Measurements from ENCODE around the gene CRACDL. TPM values are rescaled to one million over a fixed set of nuclear protein-coding genes. Genes with fewer than 3 reads are reported as not detected.

Gene CRACDL
- total RNA-seq, 3 donors from 2014 or later: 8.0 to 18.1 (median 17.8) TPM

DNA sequence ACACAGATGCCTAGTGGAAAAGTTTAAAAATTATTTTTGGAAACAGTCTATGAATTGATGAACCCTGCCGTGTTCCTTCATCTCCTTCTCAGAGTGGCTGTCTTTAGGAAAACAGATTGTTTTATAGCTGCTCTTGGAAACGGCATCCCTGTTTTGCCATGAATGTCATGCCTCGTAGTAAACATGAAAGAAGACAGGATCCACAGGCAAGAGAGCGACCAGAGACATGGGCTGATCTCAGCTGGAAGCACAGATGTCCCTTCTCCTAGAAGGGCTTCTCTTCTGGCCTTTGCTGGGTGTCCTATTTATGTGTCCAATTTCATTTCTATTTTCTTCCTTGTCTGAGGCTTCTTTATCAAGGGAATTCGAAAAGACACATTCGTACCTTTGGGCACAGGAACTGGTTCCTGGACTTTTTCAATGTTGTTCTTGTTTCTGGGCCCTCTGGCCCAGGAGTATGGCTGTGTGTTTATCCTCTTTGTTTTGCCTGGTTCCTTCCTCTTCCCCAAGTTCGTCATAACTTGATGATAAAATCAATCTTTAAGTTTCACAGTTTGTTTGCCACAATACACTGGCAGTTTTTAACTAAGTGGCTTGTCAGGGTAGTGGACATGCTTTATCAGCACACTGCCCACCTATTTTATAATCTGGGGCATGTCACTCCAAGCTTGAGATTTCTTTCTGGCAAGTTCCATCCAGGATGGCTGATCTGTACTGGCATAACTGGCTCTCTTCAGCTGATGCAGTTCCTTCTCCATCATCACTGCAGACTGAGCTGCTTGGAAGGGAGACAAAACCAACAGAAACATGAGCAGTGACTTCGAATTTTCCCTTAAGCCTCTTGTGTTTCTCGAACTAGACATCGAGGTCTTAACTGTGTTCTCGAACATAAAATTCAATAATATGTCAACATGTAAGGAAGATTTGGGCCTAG lies 141.9 kb downstream of the CRACDL start:
- no peaks in the 10 kb centered on the region for H3K9me3 ChIP-seq
- intact Hi-C loops (cut with DNase I, micrococcal nuclease): no loop called here
- H3K4me1 ChIP-seq (ENCODE audit: low read depth): no peaks in the 10 kb centered on the region
- no peak for DNase-seq
- H3K4me3 ChIP-seq: no peak overlapping the region
- TF ChIP-seq, protein P1, sequence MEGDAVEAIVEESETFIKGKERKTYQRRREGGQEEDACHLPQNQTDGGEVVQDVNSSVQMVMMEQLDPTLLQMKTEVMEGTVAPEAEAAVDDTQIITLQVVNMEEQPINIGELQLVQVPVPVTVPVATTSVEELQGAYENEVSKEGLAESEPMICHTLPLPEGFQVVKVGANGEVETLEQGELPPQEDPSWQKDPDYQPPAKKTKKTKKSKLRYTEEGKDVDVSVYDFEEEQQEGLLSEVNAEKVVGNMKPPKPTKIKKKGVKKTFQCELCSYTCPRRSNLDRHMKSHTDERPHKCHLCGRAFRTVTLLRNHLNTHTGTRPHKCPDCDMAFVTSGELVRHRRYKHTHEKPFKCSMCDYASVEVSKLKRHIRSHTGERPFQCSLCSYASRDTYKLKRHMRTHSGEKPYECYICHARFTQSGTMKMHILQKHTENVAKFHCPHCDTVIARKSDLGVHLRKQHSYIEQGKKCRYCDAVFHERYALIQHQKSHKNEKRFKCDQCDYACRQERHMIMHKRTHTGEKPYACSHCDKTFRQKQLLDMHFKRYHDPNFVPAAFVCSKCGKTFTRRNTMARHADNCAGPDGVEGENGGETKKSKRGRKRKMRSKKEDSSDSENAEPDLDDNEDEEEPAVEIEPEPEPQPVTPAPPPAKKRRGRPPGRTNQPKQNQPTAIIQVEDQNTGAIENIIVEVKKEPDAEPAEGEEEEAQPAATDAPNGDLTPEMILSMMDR (IDR thresholded peaks at IDR 0.05): no peak
- no peaks in the 10 kb centered on the region for H3K36me3 ChIP-seq (ENCODE audit: low read depth)
- ATAC-seq: no peak

DNA sequence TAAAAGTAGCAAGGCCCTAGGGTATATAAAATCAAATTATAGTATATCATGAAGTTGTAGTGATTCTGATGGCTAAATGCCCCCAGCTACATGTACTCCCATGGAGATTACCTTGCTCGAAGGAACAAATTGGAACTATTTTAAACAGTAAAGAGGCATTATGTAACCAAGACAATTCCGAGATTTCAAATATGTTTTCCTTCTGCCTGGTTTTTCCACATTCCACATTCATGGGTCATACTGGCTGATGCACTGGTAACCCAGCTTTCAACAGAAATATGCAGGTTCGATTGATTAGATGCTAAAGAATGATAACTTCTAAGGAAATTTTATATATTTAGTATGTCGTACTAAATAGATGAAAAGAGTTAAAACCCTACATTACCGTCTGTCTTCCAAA lies 142.8 kb downstream of the CRACDL start:
- Histone ChIP-seq H3K4me1 (ENCODE audit: low read depth) (no peaks in the 10 kb centered on the region), H3K4me3 (no peak overlapping the region), H3K9me3 (no peaks in the 10 kb centered on the region), H3K36me3 (ENCODE audit: low read depth) (no peaks in the 10 kb centered on the region)
- TF ChIP-seq, protein P1 (IDR thresholded peaks at IDR 0.05): no peak
- DNase-seq: no peak
- intact Hi-C loops (cut with DNase I, micrococcal nuclease): no loop called here
- no peak for ATAC-seq

DNA sequence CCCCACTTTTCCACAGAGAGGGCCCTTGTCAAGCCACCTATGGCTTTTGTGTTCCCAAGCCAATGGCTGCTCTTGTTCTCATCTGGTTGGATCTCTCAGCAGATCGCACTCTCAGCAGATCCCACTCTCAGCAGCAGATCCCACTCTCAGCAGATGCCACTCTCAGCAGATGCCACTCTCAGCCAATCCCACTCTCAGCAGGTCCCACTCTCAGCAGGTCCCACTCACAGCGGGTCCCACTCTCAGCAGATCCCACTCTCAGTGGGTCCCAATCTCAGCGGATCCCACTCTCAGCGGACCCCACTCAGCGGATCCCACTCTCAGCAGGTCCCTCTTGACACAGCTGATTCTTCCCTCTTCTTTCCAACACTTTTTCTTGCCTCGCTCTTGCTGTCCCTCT lies 145.8 kb downstream of the CRACDL start:
- Histone ChIP-seq H3K36me3 (ENCODE audit: low read depth) (no peaks in the 10 kb centered on the region), H3K4me3 (no peak overlapping the region), H3K9me3 (no peaks in the 10 kb centered on the region), H3K4me1 (ENCODE audit: low read depth) (no peaks in the 10 kb centered on the region)
- no peak for DNase-seq
- intact Hi-C loops (cut with DNase I, micrococcal nuclease): no loop called here
- TF ChIP-seq, protein P1 (IDR thresholded peaks at IDR 0.05): no peak
- ATAC-seq: no peak

DNA sequence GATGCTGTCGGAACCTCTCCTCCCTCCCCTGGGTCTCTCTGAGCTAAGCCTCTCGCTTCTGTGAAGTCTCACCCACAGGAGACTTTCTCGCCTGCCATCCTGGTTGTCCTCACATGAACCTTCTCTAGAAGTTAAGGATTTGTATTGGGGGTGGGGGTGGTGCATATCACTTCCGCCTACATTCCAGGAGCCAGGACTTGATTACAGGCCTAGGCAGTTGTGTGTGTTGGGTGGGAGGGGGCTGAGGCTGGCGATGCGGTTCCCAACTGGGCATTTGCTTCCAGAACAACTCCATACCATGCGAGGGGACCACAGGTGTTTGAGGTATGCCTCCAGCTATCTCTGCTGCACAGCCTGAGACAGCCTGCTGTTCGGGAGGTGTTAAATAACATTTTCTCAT lies 148.3 kb downstream of the CRACDL start:
- H3K4me3 ChIP-seq: no peak overlapping the region
- ATAC-seq (no peak), DNase-seq (no peak)
- H3K36me3 ChIP-seq (ENCODE audit: low read depth): no peaks in the 10 kb centered on the region
- H3K9me3 ChIP-seq: peaks cover 2% of the 10 kb centered on the region
- H3K4me1 ChIP-seq (ENCODE audit: low read depth): no peaks in the 10 kb centered on the region
- TF ChIP-seq, protein P1 (IDR thresholded peaks at IDR 0.05): no peak
- intact Hi-C loops (cut with DNase I, micrococcal nuclease): no loop called here

DNA sequence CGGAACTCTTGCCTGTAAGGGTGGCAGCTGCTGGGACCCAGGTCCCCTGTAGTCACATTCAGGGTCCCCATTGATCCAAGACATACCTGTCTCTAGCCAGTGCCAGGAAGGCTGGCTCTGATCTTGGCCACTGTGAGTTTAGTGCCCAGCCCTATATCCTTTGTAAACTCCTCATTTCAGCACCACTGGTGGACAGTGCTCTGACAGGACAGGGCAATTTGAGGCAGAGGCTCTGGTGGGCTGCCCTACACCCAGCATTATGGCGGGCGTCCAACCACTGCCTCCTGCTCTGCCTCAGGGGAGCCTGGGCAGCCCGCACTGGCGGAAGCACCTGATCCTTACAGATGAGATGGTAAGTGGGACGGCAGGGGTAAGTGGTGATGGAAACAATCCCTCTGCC lies 149.8 kb downstream of the CRACDL start:
- Histone ChIP-seq H3K36me3 (ENCODE audit: low read depth) (no peaks in the 10 kb centered on the region), H3K9me3 (peaks cover 14% of the 10 kb centered on the region), H3K4me3 (no peak overlapping the region), H3K4me1 (ENCODE audit: low read depth) (no peaks in the 10 kb centered on the region)
- intact Hi-C loops (cut with DNase I, micrococcal nuclease): no loop called here
- ATAC-seq (no peak), DNase-seq (no peak)
- TF ChIP-seq, protein P1 (IDR thresholded peaks at IDR 0.05): no peak
